ENCODE data around the gene NDOR1.

Gene NDOR1

GRCh38 chr9:137221095-137221505 is 15.6 kb downstream of the NDOR1 start:
- no peak for TF ChIP-seq CTCF (IDR thresholded peaks at IDR 0.05; ENCODE audit: low read depth, low read length)
- no peak for TF ChIP-seq EZH2phosphoT487 (IDR thresholded peaks at IDR 0.05; ENCODE audit: low read depth)
- peaks cover 10% of the 10 kb centered on the region; the same call in 1 of the 2 replicates for H3K4me1 ChIP-seq (ENCODE audit: low read length)
- no peaks in the 10 kb centered on the region for H3K36me3 ChIP-seq (replicated peaks; ENCODE audit: low read depth, low read length)
- H3K9ac ChIP-seq (ENCODE audit: low read length) = peak overlapping the region; percentile 62; the same call in 1 of the 2 replicates
- peak overlapping the region; percentile 84 for H3K4me3 ChIP-seq (ENCODE audit: low read length)
- no peaks in the 10 kb centered on the region for H3K9me3 ChIP-seq (ENCODE audit: insufficient read depth, low read length)
- H2AFZ ChIP-seq (ENCODE audit: low read depth, low read length) = no peak overlapping the region
- H3K4me2 ChIP-seq (ENCODE audit: low read length) = peak overlapping the region; percentile 74
- no peak overlapping the region for H3K27ac ChIP-seq (ENCODE audit: low read length)
- H3K27me3 ChIP-seq (ENCODE audit: low read depth, low read length) = no peaks in the 10 kb centered on the region
- H4K20me1 ChIP-seq (ENCODE audit: insufficient read depth, low read length) = no peaks in the 10 kb centered on the region
- no peaks in the 10 kb centered on the region for H3K79me2 ChIP-seq (ENCODE audit: low read length)

- peak overlapping the region; percentile 84 for H3K4me3 ChIP-seq (ENCODE audit: low read length)
- H3K4me2 ChIP-seq (ENCODE audit: low read length) = peak overlapping the region; percentile 74
- H3K27ac ChIP-seq (ENCODE audit: low read length) = no peak overlapping the region
- H3K36me3 ChIP-seq (replicated peaks; ENCODE audit: low read depth, low read length) = no peaks in the 10 kb centered on the region
- H3K79me2 ChIP-seq (ENCODE audit: low read length) = no peaks in the 10 kb centered on the region
- no peak for TF ChIP-seq CTCF (IDR thresholded peaks at IDR 0.05; ENCODE audit: low read depth, low read length)
- TF ChIP-seq EZH2phosphoT487 (IDR thresholded peaks at IDR 0.05; ENCODE audit: low read depth) = no peak
- H2AFZ ChIP-seq (ENCODE audit: low read depth, low read length) = no peak overlapping the region
- H3K9ac ChIP-seq (ENCODE audit: low read length) = peak overlapping the region; percentile 62
- H3K4me1 ChIP-seq (ENCODE audit: low read length) = peaks cover 10% of the 10 kb centered on the region; the same call in 1 of the 2 replicates
- H4K20me1 ChIP-seq (ENCODE audit: insufficient read depth, low read length) = no peaks in the 10 kb centered on the region
- no peaks in the 10 kb centered on the region for H3K9me3 ChIP-seq (ENCODE audit: insufficient read depth, low read length)
- no peaks in the 10 kb centered on the region for H3K27me3 ChIP-seq (ENCODE audit: low read depth, low read length)
Observed at GRCh38 chr9:137221506-137222111, 16.1 kb downstream of the NDOR1 start.

GRCh38 chr9:137222190-137223077 is 16.9 kb downstream of the NDOR1 start, which contains the start of gene RNF208:
Gene RNF208 (minus strand): TSS chr9:137222240. CDS start chr9:137221212, 1,028 bp downstream.
- no peaks in the 10 kb centered on the region for H3K9me3 ChIP-seq (ENCODE audit: insufficient read depth, low read length)
- H3K4me3 ChIP-seq (ENCODE audit: low read length) = peak within 1 kb of the TSS; percentile 93
- peak within 1 kb of the TSS; percentile 75 for H3K4me2 ChIP-seq (ENCODE audit: low read length)
- no peak within 1 kb of the TSS for H2AFZ ChIP-seq (ENCODE audit: low read depth, low read length)
- TF ChIP-seq CTCF (IDR thresholded peaks at IDR 0.05; ENCODE audit: low read depth, low read length) = no peak
- no peak for TF ChIP-seq EZH2phosphoT487 (IDR thresholded peaks at IDR 0.05; ENCODE audit: low read depth)
- H3K27ac ChIP-seq (ENCODE audit: low read length) = peak within 1 kb of the TSS; percentile 14; the same call in 1 of the 2 replicates
- H4K20me1 ChIP-seq (ENCODE audit: insufficient read depth, low read length) = no peaks in the 10 kb centered on the region
- no peaks in the 10 kb centered on the region for H3K79me2 ChIP-seq (ENCODE audit: low read length)
- peaks cover 12% of the 10 kb centered on the region for H3K4me1 ChIP-seq (ENCODE audit: low read length)
- H3K27me3 ChIP-seq (ENCODE audit: low read depth, low read length) = no peaks in the 10 kb centered on the region
- peak within 1 kb of the TSS; percentile 62 for H3K9ac ChIP-seq (ENCODE audit: low read length)
- H3K36me3 ChIP-seq (replicated peaks; ENCODE audit: low read depth, low read length) = no peaks in the 10 kb centered on the region
